Aorta (tissue), 5 donors: ENCODE results near the gene ABCC4. TPM values are rescaled to one million over a fixed set of nuclear protein-coding genes. Genes with fewer than 3 reads are reported as not detected.

Experiments used
- ATAC-seq: fragments of 200-7000 bp; cut with Tn5 transposase; one replicate; pipeline ENCODE4 v1.9.1; 2022; ENCODE audit warnings: moderate library complexity; ENCODE audit not compliant: low FRiP score
- DNase-seq, 2 donors: peaks; one replicate each; pipeline ENCODE4 v3.0.0-alpha.2; 2020
- H3K27ac ChIP-seq, 2 donors: one replicate each; pipeline ENCODE4 v1.5.1; 2013; ENCODE audit warnings: low read length in 2 of 2, mild to moderate bottlenecking in 2 of 2, moderate library complexity in 2 of 2, control low read depth in 1 of 2, inconsistent platforms in 1 of 2, low read depth in 1 of 2
- H3K27me3 ChIP-seq, 2 donors: one replicate each; pipeline ENCODE4 v1.6.1; 2013; ENCODE audit warnings: control low read depth in 1 of 2, low read length in 1 of 2, mild to moderate bottlenecking in 1 of 2, moderate library complexity in 1 of 2; ENCODE audit not compliant: insufficient read depth in 2 of 2, control insufficient read depth in 1 of 2
- H3K36me3 ChIP-seq, 2 donors: one replicate each; pipeline ENCODE4 v1.6.1; 2013; ENCODE audit warnings: control low read depth in 1 of 2, low read length in 1 of 2, mild to moderate bottlenecking in 1 of 2; ENCODE audit not compliant: insufficient read depth in 2 of 2, control insufficient read depth in 1 of 2
- H3K4me1 ChIP-seq, 2 donors: one replicate each; pipeline ENCODE4 v1.6.1; 2013; ENCODE audit warnings: low read length in 2 of 2, control low read depth in 1 of 2, mild to moderate bottlenecking in 1 of 2, moderate library complexity in 1 of 2; ENCODE audit not compliant: insufficient read depth in 2 of 2, control insufficient read depth in 1 of 2
- H3K4me3 ChIP-seq, 2 donors: one replicate each; pipeline ENCODE4 v1.5.1; 2013; ENCODE audit warnings: low read length in 2 of 2, control low read depth in 1 of 2, mild to moderate bottlenecking in 1 of 2
- H3K9me3 ChIP-seq: one replicate; pipeline ENCODE4 v1.6.1; 2013; ENCODE audit warnings: mild to moderate bottlenecking, low read length; ENCODE audit not compliant: control insufficient read depth
- WGBS, 2 donors: extraction: QIAGEN DNeasy Blood & Tissue Kit; methylation state at CpG; one replicate each; pipeline ENCODE4 v1.1.7; 2013; 5-methylcytosine and 5-hydroxymethylcytosine counted together
- intact Hi-C, 2 donors: fragments of 100-400 bp; cut with DNase I; formaldehyde crosslinking; loops; one replicate each; pipeline versions ENCODE4 v1.14.2 to v1.15.0; 2022
- polyA plus RNA-seq, 2 donors: library from polyadenylated mRNA; stranded (reverse); fragments of 200-250 nt; gene quantifications; one replicate each; pipeline ENCODE4 v1.2.3, GENCODE V29; 2013
- total RNA-seq, 2 donors: library from RNA; stranded (reverse); fragmentation: NEBNext Ultra II Directional; extraction: Animal tissue kit (Norgen Biotek cat#: 25700); gene quantifications; one replicate each; pipeline ENCODE4 v1.2.1, GENCODE V29; 2021
- donor health status: healthy with polysubstance abuse.
- donor health status: Bipolar disorder and iron deficiency.
- donor health status: DM: no; HTN: no; CAD: no.
- donor health status: DM: no; HTN: no; CAD: no.
- donor health status: DM: yes; HTN: yes; CAD: no.

ABCC4 gene
- total and polyA plus RNA-seq, 4 donors: 0.38 to 18.6 (median 5.9) TPM

GRCh38 chr13:94992036-94992960, 309.0 kb downstream of the ABCC4 start:
- Histone ChIP-seq H3K9me3 (peaks cover 1% of the 10 kb centered on the region), H3K4me3 (no peak overlapping the region), H3K4me1 (no peaks in the 10 kb centered on the region), H3K27me3 (no peaks in the 10 kb centered on the region), H3K36me3 (no peaks in the 10 kb centered on the region), H3K27ac (no peak overlapping the region)
- no peak for ATAC-seq
- intact Hi-C loops: no loop called here
- no peak for DNase-seq
- WGBS, 2 donors: 50 to 62% methylated on average over 9 of the region's 9 CpGs

GRCh38 chr13:94988654-94989053, 312.6 kb downstream of the ABCC4 start:
- H3K4me1 ChIP-seq: no peaks in the 10 kb centered on the region
- no peaks in the 10 kb centered on the region for H3K27me3 ChIP-seq
- no peaks in the 10 kb centered on the region for H3K36me3 ChIP-seq
- no peaks in the 10 kb centered on the region for H3K9me3 ChIP-seq
- intact Hi-C loops: no loop called here
- DNase-seq (no peak), ATAC-seq (no peak)
- no peak overlapping the region for H3K4me3 ChIP-seq
- WGBS, 2 donors: 50 to 60% methylated on average over 3 of the region's 3 CpGs
- H3K27ac ChIP-seq: no peak overlapping the region

- DNase-seq (no peak), ATAC-seq (no peak)
- Histone ChIP-seq H3K27me3 (no peaks in the 10 kb centered on the region), H3K36me3 (no peaks in the 10 kb centered on the region), H3K9me3 (no peaks in the 10 kb centered on the region), H3K4me3 (no peak overlapping the region), H3K27ac (no peak overlapping the region), H3K4me1 (no peaks in the 10 kb centered on the region)
- intact Hi-C loops: no loop called here
- 95 to 96% methylated on average over 1 of the region's 1 CpG for WGBS, 2 donors
Observed at GRCh38 chr13:94987869-94988268, 313.4 kb downstream of the ABCC4 start.

GRCh38 chr13:94987081-94987480, 314.2 kb downstream of the ABCC4 start:
- intact Hi-C loops: no loop called here
- Histone ChIP-seq H3K36me3 (no peaks in the 10 kb centered on the region), H3K4me1 (no peaks in the 10 kb centered on the region), H3K4me3 (no peak overlapping the region), H3K9me3 (no peaks in the 10 kb centered on the region), H3K27ac (no peak overlapping the region), H3K27me3 (no peaks in the 10 kb centered on the region)
- WGBS, 2 donors: 84 to 85% methylated on average over 5 of the region's 5 CpGs
- ATAC-seq: no peak
- no peak for DNase-seq

- no peak for ATAC-seq
Observed at GRCh38 chr13:94984958-94985357, 316.3 kb downstream of the ABCC4 start.

GRCh38 chr13:94978516-94978915, 322.7 kb downstream of the ABCC4 start:
- no peak for ATAC-seq
- Histone ChIP-seq H3K36me3 (no peaks in the 10 kb centered on the region), H3K27me3 (no peaks in the 10 kb centered on the region), H3K27ac (no peak overlapping the region), H3K4me1 (no peaks in the 10 kb centered on the region), H3K4me3 (no peak overlapping the region), H3K9me3 (no peaks in the 10 kb centered on the region)
- no peak for DNase-seq
- WGBS, 2 donors: 88% methylated on average over 3 of the region's 3 CpGs
- intact Hi-C loops: no loop called here

More at GRCh38 chr13:94984958-94985357, 316.3 kb downstream of the ABCC4 start:
- H3K4me3 ChIP-seq: no peak overlapping the region
- intact Hi-C loops: no loop called here
- H3K27ac ChIP-seq: no peak overlapping the region
- WGBS, 2 donors: 67 to 74% methylated on average over 4 of the region's 4 CpGs
- H3K27me3 ChIP-seq: no peaks in the 10 kb centered on the region
- no peak for DNase-seq
- no peaks in the 10 kb centered on the region for H3K9me3 ChIP-seq
- H3K36me3 ChIP-seq: no peaks in the 10 kb centered on the region
- H3K4me1 ChIP-seq: no peaks in the 10 kb centered on the region

- no peak overlapping the region for H3K27ac ChIP-seq
- no peaks in the 10 kb centered on the region for H3K9me3 ChIP-seq
- no peak overlapping the region for H3K4me3 ChIP-seq
- DNase-seq: no peak
- H3K4me1 ChIP-seq: no peaks in the 10 kb centered on the region
- no peaks in the 10 kb centered on the region for H3K36me3 ChIP-seq
- WGBS, 2 donors: 55 to 59% methylated on average over 7 of the region's 7 CpGs
- no peaks in the 10 kb centered on the region for H3K27me3 ChIP-seq
- no peak for ATAC-seq
- intact Hi-C loops: no loop called here
Observed at GRCh38 chr13:94974015-94974951, 327.0 kb downstream of the ABCC4 start.

- Histone ChIP-seq H3K36me3 (no peaks in the 10 kb centered on the region), H3K4me3 (no peak overlapping the region), H3K4me1 (no peaks in the 10 kb centered on the region), H3K27me3 (no peaks in the 10 kb centered on the region), H3K9me3 (no peaks in the 10 kb centered on the region), H3K27ac (no peak overlapping the region)
- DNase-seq: no peak
- no peak for ATAC-seq
- intact Hi-C loops: no loop called here
- WGBS, 2 donors: 58 to 62% methylated on average over 4 of the region's 4 CpGs
Observed at GRCh38 chr13:94972262-94972661, 329.0 kb downstream of the ABCC4 start.
